DOHH2 (cell line): ENCODE results near the gene INPP4A.
A peak's percentile ranks its signal among the peaks of the same experiment; 100 is the strongest.

Source experiments
- H3F3A ChIP-seq: fragments of 200-600 bp; sonication (generic), shearing (Covaris generic); 2 replicates; pipeline ENCODE4 v1.6.0; 2016; ENCODE audit warnings: antibody characterized with exemption, mild to moderate bottlenecking; ENCODE audit not compliant: control insufficient read depth, insufficient read depth
- H3K27ac ChIP-seq: fragments of 200-600 bp; sonication (generic); 2 replicates; pipeline ENCODE4 v1.5.1; 2014; ENCODE audit warnings: low read depth, mild to moderate bottlenecking, low read length, moderate library complexity
- H3K27me3 ChIP-seq: fragments of 200-600 bp; sonication (generic); 2 replicates; pipeline ENCODE4 v1.6.1; 2014; ENCODE audit warnings: mild to moderate bottlenecking, low read length, mixed read lengths; ENCODE audit not compliant: control insufficient read depth
- H3K36me3 ChIP-seq: fragments of 200-600 bp; sonication (generic); 2 replicates; pipeline ENCODE4 v1.6.1; 2014; ENCODE audit warnings: mild to moderate bottlenecking, low read length, moderate library complexity, mixed read lengths; ENCODE audit not compliant: control insufficient read depth
- H3K4me1 ChIP-seq: fragments of 200-600 bp; sonication (generic); 2 replicates; pipeline ENCODE4 v1.6.1; 2014; ENCODE audit warnings: mild to moderate bottlenecking, low read length, mixed read lengths; ENCODE audit not compliant: control insufficient read depth
- H3K4me2 ChIP-seq: fragments of 200-600 bp; sonication (generic); 2 replicates; pipeline ENCODE4 v1.6.0; 2014; ENCODE audit warnings: mild to moderate bottlenecking, low read length, moderate library complexity
- H3K4me3 ChIP-seq: fragments of 200-600 bp; sonication (generic); 2 replicates; pipeline ENCODE4 v1.5.1; 2014; ENCODE audit warnings: mild to moderate bottlenecking, low read length, mixed read lengths
- H3K79me2 ChIP-seq: fragments of 200-600 bp; sonication (generic); 2 replicates; pipeline ENCODE4 v1.6.1; 2014; ENCODE audit warnings: mild to moderate bottlenecking, low read length, mixed read lengths; ENCODE audit not compliant: control insufficient read depth
- H3K9me2 ChIP-seq: fragments of 200-600 bp; sonication (generic); replicated peaks from 2 replicates; pipeline ENCODE4 v1.6.1; 2014; ENCODE audit warnings: mild to moderate bottlenecking, low read length, mixed read lengths; ENCODE audit not compliant: control insufficient read depth
- H3K9me3 ChIP-seq: fragments of 200-600 bp; sonication (generic); 2 replicates; pipeline ENCODE4 v1.6.1; 2014; ENCODE audit warnings: antibody characterized with exemption, low read length, mixed read lengths; ENCODE audit not compliant: control insufficient read depth, insufficient read depth
- H4K20me1 ChIP-seq: fragments of 200-600 bp; sonication (generic); 2 replicates; pipeline ENCODE4 v1.6.0; 2014; ENCODE audit warnings: low read depth, mild to moderate bottlenecking, antibody characterized with exemption, low read length, moderate library complexity; ENCODE audit not compliant: control insufficient read depth, insufficient read depth
- EZH2phosphoT487 ChIP-seq: fragments of 200-600 bp; sonication (generic); IDR thresholded peaks from 2 replicates; pipeline ENCODE4 v1.6.1; 2017; ENCODE audit warnings: borderline replicate concordance, mild to moderate bottlenecking, antibody characterized with exemption, low read length, moderate library complexity, mixed read lengths
- TF ChIP-seq, protein P1 (sequence below): fragments of 200-600 bp; sonication (generic); IDR thresholded peaks from one replicate; pipeline ENCODE4 v1.5.1; 2014; ENCODE audit warnings: antibody characterized with exemption, mild to moderate bottlenecking, low read depth, low read length; ENCODE audit not compliant: poor library complexity, severe bottlenecking

Gene INPP4A

DNA sequence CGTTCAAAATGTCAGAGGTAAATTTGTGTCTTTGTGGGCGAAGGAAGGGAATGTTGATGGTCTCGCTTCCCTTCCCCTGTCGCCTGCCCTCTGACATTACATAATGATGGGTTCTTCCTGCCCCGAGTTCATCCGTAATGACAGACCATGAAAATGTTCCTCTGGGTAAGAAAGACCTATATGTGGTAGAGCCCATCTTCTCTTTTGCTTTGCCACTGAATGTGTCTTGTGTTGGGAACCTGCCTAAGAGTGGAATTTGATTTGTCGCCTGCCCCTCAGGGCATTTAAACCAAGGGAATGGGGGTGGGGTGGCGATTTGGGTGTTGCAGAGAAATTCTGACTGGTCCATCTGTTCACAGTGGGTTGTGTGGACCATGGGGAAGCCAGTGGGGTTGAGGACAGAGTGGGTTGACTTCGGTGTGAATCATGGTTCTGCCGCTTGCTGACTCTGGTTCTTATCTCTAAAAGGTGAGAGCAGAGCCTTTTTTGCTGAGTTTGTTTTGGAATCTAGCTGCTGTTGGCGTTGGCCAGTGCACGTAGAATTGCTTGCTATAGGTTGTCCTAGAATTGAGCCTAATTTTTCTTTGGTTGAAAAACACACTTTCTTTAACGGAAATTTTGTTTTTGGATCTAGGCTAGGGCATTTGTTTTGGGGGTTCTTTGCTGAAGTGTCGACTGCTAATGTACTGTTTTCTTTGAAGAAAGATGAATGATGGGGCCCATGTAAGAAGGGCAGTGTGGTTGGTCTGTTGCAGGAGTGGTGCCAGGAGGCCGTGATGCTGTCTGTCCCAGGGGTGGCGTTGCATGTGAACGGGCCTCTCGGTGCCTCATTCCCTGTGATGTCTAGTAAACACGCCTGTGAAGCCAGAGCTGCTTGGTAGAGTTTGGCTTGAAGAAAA lies 1.3 kb downstream of the INPP4A start:
- 0 out of 2 replicates have a peak, but pooled peaks cover 2% of the 10 kb centered on the region for H3F3A ChIP-seq

DNA sequence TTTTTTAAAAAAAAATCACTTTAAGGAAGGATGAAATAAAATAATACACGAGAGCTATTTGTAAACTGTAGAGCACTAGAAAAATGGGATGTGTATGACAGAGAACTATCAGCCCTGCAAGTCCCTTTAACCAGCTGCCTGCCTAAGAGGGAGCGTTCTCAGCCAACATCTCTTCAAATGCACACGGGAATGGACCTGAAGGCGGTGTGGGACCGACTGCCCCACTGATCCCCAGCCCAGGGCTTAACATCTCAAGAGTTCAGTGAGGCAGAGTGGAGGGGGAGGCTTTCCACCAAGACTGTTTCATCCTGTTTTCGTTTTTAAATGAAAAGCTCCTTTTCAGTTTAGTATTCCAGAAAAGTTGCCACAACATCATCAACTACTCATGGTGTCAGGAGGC lies 2.2 kb downstream of the INPP4A start:
- TF ChIP-seq, protein P1, sequence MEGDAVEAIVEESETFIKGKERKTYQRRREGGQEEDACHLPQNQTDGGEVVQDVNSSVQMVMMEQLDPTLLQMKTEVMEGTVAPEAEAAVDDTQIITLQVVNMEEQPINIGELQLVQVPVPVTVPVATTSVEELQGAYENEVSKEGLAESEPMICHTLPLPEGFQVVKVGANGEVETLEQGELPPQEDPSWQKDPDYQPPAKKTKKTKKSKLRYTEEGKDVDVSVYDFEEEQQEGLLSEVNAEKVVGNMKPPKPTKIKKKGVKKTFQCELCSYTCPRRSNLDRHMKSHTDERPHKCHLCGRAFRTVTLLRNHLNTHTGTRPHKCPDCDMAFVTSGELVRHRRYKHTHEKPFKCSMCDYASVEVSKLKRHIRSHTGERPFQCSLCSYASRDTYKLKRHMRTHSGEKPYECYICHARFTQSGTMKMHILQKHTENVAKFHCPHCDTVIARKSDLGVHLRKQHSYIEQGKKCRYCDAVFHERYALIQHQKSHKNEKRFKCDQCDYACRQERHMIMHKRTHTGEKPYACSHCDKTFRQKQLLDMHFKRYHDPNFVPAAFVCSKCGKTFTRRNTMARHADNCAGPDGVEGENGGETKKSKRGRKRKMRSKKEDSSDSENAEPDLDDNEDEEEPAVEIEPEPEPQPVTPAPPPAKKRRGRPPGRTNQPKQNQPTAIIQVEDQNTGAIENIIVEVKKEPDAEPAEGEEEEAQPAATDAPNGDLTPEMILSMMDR, result no peak
- TF ChIP-seq EZH2phosphoT487, result no peak
- Histone ChIP-seq H3K79me2 (peaks cover 52% of the 10 kb centered on the region), H4K20me1 (no peaks in the 10 kb centered on the region), H3K4me2 (0 out of 2 replicates have a peak overlapping the region, but pooled peaks have one; percentile 85), H3K27ac (no peak overlapping the region), H3K9me3 (no peaks in the 10 kb centered on the region), H3K4me3 (no peak overlapping the region), H3K27me3 (no peaks in the 10 kb centered on the region), H3F3A (0 out of 2 replicates have a peak, but pooled peaks cover 2% of the 10 kb centered on the region), H3K36me3 (no peaks in the 10 kb centered on the region), H3K4me1 (peaks cover 17% of the 10 kb centered on the region), H3K9me2 (no peaks in the 10 kb centered on the region)

More for the DNA sequence above, 1.3 kb downstream of the INPP4A start:
- Histone ChIP-seq H3K9me2 (no peaks in the 10 kb centered on the region), H3K36me3 (no peaks in the 10 kb centered on the region), H3K4me2 (peak overlapping the region; percentile 85), H3K4me1 (peaks cover 17% of the 10 kb centered on the region), H3K79me2 (peaks cover 48% of the 10 kb centered on the region), H4K20me1 (no peaks in the 10 kb centered on the region), H3K4me3 (peak overlapping the region; percentile 81), H3K27ac (no peak overlapping the region), H3K27me3 (no peaks in the 10 kb centered on the region), H3K9me3 (no peaks in the 10 kb centered on the region)
- TF ChIP-seq, protein P1, result no peak
- TF ChIP-seq EZH2phosphoT487, result no peak

DNA sequence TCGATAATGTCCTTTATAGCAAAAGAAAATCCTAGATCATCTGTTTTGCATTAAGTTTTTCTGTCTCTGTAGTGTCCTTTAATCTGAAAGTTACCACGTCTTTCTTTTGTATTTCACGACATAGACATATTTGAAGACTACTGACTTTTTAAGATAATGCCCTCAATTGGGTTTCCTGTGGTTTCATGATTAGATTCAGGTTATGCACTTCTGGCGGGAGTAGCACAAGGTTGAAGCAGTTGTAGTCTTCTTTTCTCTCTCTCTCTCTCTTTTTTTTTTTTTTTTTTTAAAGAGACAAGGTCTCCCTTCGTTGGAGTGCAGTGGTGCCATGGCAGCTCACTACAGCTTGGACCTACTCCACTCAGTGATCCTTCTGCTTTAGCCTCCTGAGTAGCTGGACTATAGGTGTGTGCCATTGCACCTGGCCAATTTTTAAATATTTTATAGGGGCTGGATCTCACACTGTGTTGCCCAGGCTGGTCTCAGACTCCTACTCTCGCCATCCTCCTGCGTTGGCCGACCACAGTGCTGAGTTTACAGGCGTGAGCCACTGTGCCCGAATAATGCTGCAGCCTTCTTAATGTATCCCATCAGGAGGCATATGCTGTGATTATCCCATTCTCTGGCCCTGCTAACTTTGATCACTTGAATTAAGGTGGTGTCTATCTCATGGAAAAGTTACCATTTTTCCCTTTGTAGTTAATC lies 3.9 kb downstream of the INPP4A start:
- TF ChIP-seq, protein P1, result no peak
- TF ChIP-seq EZH2phosphoT487, result no peak
- H3K27ac ChIP-seq, result no peak overlapping the region
- no peaks in the 10 kb centered on the region for H3K27me3 ChIP-seq
- no peaks in the 10 kb centered on the region for H3K36me3 ChIP-seq
- H3K4me1 ChIP-seq, result peaks cover 33% of the 10 kb centered on the region
- no peaks in the 10 kb centered on the region for H3K9me2 ChIP-seq
- no peaks in the 10 kb centered on the region for H4K20me1 ChIP-seq
- no peak overlapping the region for H3K4me2 ChIP-seq
- H3K9me3 ChIP-seq, result no peaks in the 10 kb centered on the region
- 0 out of 2 replicates have a peak, but pooled peaks cover 2% of the 10 kb centered on the region for H3F3A ChIP-seq
- no peak overlapping the region for H3K4me3 ChIP-seq
- peaks cover 69% of the 10 kb centered on the region for H3K79me2 ChIP-seq
